Fibroblast of skin of right quadriceps (primary cell): Measurements from ENCODE around the gene VASH1.

Experiments
- DNase-seq: peaks from one replicate; pipeline ENCODE4 v3.0.0-alpha.2; 2013

The VASH1 gene

GRCh38 chr14:76786601-76787000, 25.3 kb downstream of the VASH1 start:
- no peak for DNase-seq

GRCh38 chr14:76792422-76792821, 31.2 kb downstream of the VASH1 start:
- DNase-seq: no peak

DNA sequence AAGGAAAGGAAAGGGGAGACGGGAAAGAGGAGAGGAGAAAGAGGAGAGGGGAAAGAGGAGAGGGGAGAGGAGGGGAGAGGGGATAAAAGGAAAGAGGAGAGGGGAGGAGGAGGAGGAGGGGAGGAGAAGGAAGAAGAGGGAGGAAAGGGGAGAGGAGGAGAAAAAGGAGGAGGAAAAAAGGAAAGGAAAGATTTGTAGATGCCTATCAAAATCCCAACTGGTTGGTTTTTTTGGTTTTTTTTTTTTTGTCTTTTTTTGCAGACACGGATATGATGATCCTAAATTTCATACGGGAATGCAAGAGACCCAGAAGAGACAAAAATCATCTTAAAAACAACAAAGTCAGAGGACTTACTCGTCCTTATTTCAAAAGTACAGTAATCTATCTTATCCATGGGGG, 32.1 kb downstream of the VASH1 start:
- no peak for DNase-seq

DNA sequence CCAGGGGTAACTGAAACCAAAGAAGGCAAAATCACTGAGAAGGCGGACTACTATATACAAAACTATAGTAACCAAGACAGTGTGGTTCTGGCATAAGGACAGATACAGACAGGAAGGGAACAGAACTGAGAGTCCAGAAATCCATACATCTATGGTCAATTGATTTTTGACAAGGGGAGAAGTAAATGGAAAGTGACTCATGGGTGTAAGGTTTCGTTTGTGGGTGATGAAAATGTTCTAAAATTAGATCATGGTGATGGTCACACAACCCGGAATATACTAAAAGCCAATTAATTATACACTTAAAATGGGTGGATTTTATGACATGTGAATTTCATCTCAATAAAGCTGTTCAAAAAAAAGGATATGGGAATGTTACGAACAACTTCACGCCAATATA, 32.7 kb downstream of the VASH1 start:
- no peak for DNase-seq

- no peak for DNase-seq
These were observed 45.2 kb downstream of the VASH1 start for GRCh38 chr14:76806446-76806845.

DNA sequence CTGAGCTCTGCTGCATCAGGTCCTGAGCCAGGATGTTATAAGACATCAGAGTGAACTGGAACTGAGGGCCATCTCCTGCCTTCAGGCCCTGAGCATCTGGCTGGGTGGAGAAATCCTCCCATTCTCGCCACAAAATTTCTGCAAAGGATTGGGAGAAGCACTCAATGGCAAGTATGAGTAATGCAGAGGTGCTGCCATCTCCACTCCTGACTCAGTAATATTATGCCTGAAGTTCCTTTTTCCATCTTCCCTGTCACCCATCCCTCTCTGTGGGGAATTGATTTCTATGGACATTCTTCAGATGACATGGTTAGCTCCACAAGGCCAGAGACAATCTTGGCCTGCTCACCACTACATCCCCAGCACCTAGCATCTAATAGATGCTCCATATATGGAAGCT, 46.7 kb downstream of the VASH1 start:
- DNase-seq: no peak

- DNase-seq: no peak
These were observed 47.7 kb downstream of the VASH1 start for GRCh38 chr14:76808990-76809389.

DNA sequence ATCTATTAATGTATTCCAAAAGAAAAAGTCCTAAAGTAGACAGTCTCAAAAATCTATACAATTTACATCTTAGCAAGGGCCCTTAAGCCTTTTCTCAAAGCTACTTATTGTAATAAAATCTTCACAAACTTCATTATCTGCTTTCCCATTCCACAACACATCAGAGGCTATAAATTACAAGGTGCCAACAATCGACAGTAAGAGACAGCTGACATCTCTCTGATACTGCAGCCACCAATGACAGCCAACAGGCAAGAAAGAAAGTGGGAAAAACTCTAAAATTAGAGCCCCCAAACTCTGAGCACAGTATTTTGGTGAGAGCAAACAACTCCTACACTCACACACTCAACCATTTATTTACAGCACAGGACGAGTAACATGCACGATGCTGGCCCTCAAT, 49.3 kb downstream of the VASH1 start:
- no peak for DNase-seq

- DNase-seq: peak; percentile 33
These were observed 49.7 kb downstream of the VASH1 start for GRCh38 chr14:76810953-76811400.

GRCh38 chr14:76811561-76811960, 50.3 kb downstream of the VASH1 start:
- DNase-seq: peak; percentile 21

DNA sequence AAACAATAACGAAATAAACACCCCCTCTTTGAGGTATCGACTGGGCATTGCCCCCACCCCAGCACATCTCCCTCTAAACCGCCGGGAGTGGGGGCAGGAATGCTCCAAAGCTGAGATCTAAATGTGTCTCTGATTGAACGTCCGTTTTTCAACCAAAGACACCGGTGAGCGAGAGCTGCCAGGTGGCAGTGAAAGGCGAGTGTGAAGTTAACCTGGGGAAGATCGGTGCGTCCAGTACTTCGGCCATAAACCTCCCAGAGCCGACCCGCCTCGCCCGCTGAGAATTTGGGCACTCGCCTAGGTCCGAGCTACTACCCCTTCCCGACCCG, 50.8 kb downstream of the VASH1 start:
- DNase-seq: no peak

DNA sequence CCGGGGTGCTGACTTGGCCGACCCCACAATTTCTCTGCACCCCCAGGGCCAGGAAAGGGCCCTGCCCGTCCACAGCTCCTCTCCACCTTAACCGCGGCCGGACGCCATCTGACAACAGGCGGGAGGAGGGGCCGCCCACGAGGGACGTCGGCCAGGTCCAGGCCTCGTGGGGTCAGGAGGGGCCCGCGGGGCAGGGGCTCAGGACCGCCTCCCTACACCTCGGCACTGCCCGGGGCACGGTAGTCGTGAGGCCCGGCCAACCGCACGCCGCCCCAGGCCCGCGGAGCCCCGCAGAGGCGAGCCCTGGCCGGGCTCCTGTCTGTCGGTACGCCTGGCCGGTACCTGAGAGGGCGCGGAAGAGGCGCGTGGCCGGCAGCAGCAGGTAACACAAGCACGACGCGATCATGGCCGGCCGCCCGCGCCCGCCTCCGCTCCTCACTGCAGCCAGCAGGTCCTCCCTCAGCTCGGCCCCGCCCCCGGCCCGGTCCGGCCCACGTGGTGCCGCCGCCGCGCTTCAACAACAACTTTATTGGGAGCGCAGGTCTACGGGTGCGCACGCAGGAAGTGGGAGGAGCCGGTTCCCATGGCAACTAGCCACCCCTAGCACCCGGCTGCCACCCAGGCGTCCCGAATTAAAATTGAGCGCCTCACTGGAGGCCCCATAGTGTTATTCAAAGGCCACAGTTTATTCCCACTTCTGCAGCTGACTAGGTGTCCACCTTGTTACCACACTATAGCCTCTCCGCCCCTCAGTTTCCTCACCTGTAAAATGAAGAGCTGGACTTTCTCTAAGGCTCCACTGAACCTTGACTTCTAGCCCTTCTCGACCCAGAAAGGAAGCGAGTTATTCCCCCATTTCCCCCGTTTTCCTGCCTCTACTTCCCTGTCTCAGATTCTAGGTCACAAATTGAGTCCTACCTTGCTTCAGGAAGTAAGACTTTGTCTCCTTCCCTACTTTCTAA, 51.4 kb downstream of the VASH1 start, which contains the start of gene ANGEL1:
Gene ANGEL1, minus strand, starts transcription at position 461 of the 962 bp plus-strand sequence. Its CDS starts 55 bp downstream, at position 406.
- DNase-seq: peak; percentile 94

DNA sequence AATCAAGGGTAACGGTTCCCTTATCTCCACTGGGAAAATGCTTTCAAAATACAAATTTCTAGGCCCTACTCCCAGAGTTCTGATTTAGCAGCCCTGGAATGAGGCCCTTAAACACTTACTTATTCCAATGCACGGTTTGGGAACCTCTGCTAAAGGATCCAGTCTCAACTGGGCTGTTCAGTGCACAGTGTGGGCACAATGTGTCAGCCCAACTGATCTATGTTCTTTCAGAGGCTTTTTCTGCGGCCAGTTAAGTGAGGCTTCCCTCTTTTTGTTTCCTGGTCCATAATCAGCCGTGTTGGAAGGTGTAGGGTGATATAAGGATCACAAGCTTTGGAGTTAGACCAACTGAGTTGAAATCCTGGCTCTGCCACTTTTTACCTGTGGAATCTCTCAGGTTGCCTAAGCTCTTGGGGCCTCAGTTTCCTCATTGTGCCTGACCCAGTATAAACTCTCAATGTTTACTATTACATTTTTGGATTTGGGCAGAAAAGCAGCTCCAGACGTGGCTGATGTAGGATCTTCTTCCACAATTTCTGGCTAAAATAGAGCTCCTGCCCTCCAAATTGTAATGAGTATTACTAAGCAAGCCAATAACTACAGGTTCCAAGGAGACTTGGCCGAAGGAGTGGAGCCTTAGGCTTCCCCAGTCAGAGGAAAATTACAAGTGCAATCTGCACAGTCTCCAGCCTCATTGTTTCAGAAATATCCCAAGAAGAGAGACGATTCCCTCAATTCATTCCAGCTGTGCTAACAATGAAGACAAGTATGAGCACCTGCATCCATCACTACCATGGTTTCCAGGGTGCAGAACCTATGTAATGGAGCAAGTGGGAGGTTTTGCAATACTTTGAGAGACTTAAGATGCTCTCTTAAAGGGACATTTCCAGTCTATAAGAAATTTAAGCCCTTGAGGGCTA, 53.7 kb downstream of the VASH1 start:
- no peak for DNase-seq

- DNase-seq: no peak
These were observed 59.4 kb downstream of the VASH1 start for GRCh38 chr14:76820700-76821099.

DNA sequence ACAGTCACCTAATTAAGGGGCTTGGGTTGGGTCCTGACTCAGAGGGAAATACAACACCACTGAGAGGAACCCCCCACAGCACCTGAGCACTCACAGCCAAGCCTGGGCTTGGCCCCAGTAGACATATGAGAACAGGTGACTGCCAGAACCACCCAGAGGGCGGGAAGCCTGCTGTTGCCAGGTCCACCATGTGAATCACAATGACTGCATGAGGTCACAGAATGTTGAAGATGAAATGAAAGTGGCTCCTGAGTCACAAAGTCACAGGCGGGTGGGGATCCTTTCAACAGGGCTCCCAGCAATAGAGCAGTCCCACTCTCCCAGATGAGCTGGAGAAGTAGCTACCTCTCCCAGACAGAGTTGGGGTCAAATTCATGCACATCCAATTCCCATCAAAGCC, 64.9 kb downstream of the VASH1 start, which contains the start of gene LRRC74A:
Gene LRRC74A, plus strand, starts transcription at position 287 of the 400 bp plus-strand sequence. CDS start 290 bp downstream, outside the sequence.
- DNase-seq: no peak

DNA sequence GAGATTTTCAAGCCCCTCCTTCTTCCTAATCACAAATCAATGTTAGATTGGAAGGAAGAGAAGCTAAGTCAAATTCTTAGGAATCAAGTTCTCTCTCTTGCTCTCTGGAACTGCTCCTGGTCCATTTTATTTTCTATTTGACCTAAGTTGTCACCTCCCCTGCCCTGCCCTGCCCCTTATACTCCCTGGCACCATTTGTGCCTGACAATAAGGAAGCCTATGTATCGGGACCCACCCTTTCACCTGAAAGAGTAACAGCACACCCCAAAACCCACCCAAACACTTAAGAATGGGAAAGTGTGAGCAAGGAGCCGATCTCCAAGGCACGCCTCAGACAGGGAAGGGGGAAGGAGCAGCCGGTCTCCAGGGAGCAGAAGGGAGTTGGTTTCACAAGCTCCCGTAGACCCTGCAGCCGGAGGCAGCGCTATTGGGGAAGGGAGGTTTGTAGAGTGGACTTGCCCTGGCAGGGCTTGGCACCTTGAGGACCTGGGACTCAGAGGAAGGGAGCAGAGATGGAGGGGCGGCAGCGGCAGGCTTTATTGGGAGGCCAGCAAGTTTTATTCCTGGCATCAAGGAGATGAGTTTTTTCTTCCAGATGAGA, 66.5 kb downstream of the VASH1 start:
- no peak for DNase-seq

DNA sequence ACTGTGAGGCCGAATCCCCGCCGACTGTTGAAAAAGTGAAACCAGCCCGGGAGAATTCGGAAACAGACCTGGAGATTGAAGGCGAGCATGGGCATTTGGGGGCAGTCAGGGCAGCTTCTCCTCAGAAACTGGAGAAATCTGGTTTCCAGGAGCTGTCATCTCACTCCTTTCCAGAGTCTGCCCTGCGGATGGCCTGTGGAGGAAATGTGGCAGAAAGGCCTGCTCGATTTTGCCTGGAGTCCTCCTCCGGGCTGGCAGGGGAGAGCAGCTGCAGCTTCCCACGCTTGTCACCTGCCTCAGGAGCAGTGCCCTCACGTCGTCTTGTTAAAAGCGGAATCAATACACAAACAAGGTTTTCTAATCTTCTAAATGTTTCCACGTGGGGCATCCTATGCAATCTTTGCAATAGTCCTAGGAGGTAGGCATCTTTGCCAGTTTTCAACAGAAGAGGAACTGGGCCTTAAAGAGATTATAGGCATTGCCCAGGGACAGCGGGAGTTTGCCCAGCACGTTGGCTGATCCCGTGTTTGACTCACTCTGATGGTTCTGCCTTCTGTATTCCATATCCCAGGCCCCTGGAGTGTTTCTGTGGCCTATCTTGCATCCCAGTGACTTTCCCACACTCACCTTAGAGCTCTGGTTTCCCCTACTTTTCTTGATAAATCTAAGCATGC, 67.2 kb downstream of the VASH1 start:
- DNase-seq: no peak

DNA sequence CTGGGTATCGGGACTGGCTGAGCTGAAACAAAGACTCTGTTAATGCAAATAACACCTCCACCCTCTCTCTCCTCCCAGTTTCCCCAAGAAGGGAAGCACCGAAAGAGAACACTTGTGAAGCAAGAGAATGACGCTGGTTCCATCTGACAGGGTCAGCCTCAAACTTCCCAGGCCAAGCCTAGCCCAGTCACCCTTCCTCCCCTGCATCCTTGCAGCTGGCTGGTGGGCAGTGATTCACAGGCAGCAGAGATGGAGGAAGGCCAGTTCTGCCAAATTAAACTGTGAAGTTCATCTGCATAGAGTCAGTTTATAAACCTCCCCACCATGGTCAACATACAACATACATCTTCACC, 67.7 kb downstream of the VASH1 start:
- DNase-seq: no peak

DNA sequence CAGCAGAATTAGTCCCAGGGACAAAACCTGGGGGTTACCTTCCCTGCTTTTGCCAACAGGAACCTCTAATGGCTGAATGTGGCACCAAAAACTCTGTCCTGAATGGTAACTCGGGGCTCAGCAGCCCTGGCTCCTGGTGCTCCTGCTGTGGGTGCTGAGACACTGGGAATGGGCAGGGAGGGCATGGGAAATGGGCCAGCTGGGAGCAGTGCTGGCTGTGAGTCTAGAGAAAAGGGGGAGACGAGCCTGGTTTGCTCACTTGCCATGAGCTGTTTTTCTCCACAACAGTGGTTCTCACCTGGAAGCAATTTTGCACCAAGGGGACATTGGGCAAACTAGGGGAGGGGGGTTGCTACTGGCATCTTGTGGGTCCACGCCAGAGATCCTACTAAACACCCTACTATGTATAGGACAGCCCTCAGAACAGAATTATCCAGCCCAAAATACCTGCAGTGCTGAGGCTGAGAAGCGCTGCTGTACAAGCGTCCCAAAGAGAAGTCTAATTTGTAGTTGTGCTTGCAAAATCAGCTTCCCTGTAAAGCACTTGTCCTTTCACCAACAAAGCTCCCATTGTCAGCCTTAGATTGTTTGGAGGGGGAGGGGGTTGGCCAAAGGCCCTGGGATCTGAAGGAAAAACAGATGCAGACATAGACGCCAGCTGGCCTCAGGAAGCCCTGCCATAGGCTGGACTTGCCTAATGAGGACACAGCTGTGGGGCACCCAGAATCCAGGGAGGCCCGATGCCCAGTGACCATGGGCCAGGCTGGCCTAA, 68.6 kb downstream of the VASH1 start:
- no peak for DNase-seq

DNA sequence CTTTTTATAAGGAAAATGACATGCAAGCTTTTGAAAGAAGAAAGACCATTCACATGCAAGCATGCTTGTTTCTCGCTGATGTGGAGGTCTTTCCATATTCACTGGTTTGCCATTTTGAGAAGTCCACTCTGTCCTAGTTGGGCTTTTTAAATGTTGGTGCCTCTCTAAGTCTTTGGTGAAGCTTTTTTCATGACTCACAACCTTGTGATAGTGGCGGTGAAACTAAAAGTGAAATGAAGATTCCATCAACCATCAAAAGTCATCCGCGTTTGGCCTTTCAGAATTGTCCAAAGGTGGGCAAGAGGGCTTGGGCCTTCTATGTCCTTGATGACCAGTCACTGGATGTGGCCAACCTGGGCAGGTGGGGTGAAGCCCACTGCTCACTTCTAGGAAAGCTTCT, 69.3 kb downstream of the VASH1 start:
- no peak for DNase-seq

DNA sequence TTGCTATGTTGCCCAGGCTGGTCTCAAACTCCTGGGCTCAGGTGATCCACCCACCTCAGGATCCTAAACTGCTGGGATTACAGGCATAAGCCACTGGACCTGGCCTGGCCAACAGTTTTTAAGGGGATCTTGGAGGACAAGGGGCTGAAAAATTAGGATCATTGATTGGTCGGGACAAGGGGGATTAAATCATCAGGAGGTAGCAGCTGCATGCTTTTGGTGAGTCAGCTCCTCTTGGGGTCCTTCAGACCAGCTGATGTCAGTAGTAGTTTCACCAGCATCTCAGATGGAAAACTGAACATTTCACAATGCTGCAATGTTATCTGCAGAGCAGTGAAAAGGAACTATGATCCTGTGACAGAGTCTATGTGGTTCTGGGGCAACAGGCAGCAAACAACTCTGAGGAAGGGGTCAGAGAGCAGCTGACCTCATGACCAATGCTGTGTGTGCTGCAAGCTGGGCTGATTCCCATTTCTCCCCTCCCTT, 71.3 kb downstream of the VASH1 start:
- no peak for DNase-seq
